Activated CD4-positive, alpha-beta T cell treated with anti-CD3 and anti-CD28 coated beads, Interleukin-2, Interleukin-6, amounts not matched to agents 100 ng/mL and 50 ng/mL, durations not matched to agents 16 hours and 8 hours (primary cell): ENCODE measurements around the gene ANXA7.
A peak's percentile ranks its signal among the peaks of the same experiment; 100 is the strongest.

Experiments
- DNase-seq: peaks from one replicate; pipeline ENCODE4 v3.0.0-alpha.2; 2020

The ANXA7 gene

GRCh38 chr10:73413528-73414229 lies at the start of gene ANXA7:
ANXA7 (minus strand) TSS chr10:73414058; CDS start chr10:73400856, 13,202 bp downstream.
- DNase-seq, result peak; percentile 96

- no peak for DNase-seq
Measured at GRCh38 chr10:73460897-73461296, 47.0 kb upstream of the ANXA7 start.

GRCh38 chr10:73459683-73460314 lies 45.9 kb upstream of the ANXA7 start:
- no peak for DNase-seq

- no peak for DNase-seq
Measured at GRCh38 chr10:73456187-73456890, 42.5 kb upstream of the ANXA7 start.

- no peak for DNase-seq
Measured at GRCh38 chr10:73449113-73449512, 35.3 kb upstream of the ANXA7 start.

- no peak for DNase-seq
Measured at GRCh38 chr10:73448384-73448783, 34.5 kb upstream of the ANXA7 start.

- DNase-seq, result no peak
Measured at GRCh38 chr10:73446926-73447325, 33.1 kb upstream of the ANXA7 start.

- DNase-seq, result no peak
Measured at GRCh38 chr10:73444457-73444856, 30.6 kb upstream of the ANXA7 start.

GRCh38 chr10:73439605-73440312 lies 25.9 kb upstream of the ANXA7 start:
- DNase-seq, result no peak

- DNase-seq, result no peak
Measured at GRCh38 chr10:73439055-73439454, 25.2 kb upstream of the ANXA7 start.

GRCh38 chr10:73433538-73433867 lies 19.6 kb upstream of the ANXA7 start, which contains the start of gene MSS51:
MSS51 (minus strand) TSS chr10:73433561; CDS start chr10:73428284, 5,277 bp downstream.
- peak; percentile 29 for DNase-seq

GRCh38 chr10:73432646-73433537 lies 19.0 kb upstream of the ANXA7 start:
- no peak for DNase-seq

- no peak for DNase-seq
Measured at GRCh38 chr10:73426318-73426717, 12.5 kb upstream of the ANXA7 start.

- no peak for DNase-seq
Measured at GRCh38 chr10:73424478-73424877, 10.6 kb upstream of the ANXA7 start.

GRCh38 chr10:73423309-73423708 lies 9.5 kb upstream of the ANXA7 start:
- peak; percentile 20 for DNase-seq

- no peak for DNase-seq
Measured at GRCh38 chr10:73416571-73416970, 2.7 kb upstream of the ANXA7 start.

- no peak for DNase-seq
Measured at GRCh38 chr10:73414230-73414945, 530 bp upstream of the ANXA7 start.

GRCh38 chr10:73413108-73413527 lies 740 bp downstream of the ANXA7 start:
- peak; percentile 66 for DNase-seq

GRCh38 chr10:73410897-73411296 lies 3.0 kb downstream of the ANXA7 start:
- DNase-seq, result no peak

- DNase-seq, result no peak
Measured at GRCh38 chr10:73408978-73409521, 4.8 kb downstream of the ANXA7 start.

- DNase-seq, result no peak
Measured at GRCh38 chr10:73408061-73408460, 5.8 kb downstream of the ANXA7 start.
